ENCODE measurements around the gene TMPRSS3.

Gene TMPRSS3

DNA sequence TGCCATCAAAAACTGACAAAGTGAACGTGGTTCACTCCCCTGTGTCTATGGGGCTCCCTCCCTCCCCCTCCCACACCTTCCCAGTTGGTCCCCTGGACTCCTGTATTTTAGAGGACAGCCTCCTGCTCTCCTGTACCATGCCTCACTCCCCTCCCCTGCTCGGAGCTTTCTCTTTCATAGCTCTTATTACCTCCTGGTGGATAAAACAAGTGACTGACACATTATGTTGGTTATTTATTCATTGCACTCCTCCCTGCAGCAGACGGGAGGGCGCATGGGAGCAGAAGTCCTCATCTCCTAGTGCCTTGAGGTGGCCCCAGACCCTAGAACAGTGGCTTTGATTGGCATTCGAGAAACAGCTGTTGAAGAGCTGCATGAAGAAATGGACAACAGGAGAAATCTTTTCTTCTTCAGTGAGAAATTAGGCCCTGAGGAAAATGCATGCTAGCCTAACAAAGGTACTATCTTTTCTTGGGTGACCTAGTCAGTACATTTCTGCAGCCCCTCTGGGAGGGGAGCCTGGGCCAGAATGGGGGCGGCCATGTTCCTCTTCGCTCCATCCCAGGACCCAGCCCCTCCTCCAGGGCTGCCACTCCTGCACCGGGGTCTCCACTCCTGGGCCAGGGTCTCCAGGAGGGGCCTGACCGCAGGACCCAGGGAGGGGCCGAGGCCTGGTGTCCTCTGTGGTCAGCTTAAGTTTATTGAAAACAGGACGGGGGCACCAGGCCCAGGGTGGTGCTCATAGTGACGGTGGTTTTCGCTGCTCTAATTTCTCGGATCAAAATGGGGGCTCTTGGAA lies 28.3 kb downstream of the TMPRSS3 start:
- DNase-seq: no peak

DNA sequence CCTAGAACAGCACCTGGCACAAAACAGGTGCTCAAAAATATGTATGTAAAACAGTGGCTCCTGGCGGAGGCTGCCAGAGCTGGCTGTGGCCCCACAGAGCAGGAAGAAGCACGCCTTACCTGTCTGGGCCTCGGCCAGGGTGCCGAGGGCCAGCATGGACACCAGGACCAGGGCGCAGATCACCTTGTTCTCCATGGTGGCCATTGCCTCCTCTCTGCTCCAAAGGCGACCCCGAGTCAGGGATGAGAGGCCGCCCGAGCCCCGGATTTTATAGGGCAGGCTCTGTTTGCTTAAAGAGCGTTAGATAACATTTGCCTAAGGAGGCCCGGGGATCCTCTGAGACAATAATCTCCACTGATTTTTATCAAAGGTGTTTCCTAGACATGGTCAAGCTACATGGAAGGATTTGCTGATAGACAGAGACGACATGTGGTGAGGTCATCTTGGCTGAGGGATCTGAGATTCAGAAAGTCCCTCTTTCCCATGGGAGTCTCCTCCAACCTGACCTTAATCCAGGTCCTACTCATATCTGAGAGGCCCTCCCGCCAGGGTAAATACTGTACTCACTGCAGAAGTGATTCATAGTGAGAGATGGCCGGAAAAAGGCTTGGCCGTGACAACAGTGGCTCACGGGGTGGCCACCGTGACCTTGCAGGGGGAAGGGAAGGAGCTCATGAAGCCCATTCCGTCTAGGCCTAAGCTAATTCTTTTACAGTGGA lies 29.4 kb downstream of the TMPRSS3 start, which contains the start of gene TFF1:
TSS of gene TFF1 (minus strand) at position 244 of the 719 bp plus-strand sequence. CDS start at position 204, 40 bp downstream.
- DNase-seq: peak; percentile 9

DNA sequence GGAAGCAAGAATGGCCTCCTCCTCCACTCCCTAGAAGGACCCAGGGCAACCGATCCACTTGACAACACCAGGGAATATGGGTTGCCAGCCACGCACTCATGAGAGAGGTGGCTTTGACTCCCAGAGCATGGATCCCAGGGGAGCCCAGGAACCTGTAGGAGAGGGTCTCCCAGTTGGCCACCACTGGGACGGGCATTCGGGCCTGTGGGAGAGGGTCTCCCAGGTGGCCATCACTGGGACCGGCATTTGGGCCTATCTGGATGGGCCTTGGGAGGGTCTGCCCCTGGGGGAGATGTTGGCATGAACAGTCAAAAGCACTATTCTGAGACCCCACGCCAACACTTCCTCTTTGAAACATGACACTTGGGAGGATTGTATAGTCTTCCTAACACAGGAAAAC lies 30.1 kb downstream of the TMPRSS3 start:
- DNase-seq: no peak

DNA sequence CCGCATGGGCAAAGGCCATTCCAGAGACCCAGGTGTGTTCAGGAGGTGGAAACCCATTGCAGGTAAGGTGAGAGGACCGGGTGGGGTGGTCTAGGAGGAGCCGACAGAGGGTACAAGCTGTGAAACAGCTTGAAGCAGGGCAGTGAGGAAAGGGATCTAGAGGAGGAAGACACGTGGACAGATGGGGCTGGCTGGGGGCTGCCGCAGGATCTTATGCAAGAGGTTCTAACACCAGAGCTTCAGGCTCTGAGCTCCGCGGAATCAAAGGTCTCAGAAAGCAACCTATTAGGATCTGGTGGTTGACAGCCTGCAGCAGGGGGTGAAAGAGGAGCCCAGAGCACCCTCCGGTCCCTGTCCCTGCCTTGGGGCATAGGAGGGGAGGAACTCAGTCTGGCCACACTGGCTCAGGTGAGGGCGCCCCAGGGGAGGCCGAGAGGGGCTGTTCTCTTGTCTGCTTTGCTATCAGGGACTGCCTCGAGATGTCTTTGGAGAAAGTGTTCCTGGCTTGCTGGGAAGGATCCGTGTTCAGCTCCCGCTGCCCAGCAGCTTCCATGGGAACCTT lies 31.5 kb downstream of the TMPRSS3 start:
- DNase-seq: no peak

DNA sequence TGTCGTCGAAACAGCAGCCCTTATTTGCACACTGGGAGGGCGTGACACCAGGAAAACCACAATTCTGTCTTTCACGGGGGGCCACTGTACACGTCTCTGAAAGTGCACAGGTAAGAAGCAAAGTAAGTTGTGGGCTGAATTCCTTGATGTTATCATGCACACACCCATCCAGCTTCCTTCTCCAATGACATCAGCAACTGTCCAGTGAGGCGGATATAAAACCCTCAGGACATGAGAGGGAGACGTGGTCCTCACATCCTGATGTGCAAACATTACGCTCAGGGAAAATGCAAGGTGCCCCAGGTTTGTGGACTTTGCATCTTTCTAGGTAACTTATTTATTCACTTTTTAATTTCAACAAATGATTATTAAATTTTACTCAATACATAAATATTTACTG lies 32.5 kb downstream of the TMPRSS3 start:
- no peak for DNase-seq

DNA sequence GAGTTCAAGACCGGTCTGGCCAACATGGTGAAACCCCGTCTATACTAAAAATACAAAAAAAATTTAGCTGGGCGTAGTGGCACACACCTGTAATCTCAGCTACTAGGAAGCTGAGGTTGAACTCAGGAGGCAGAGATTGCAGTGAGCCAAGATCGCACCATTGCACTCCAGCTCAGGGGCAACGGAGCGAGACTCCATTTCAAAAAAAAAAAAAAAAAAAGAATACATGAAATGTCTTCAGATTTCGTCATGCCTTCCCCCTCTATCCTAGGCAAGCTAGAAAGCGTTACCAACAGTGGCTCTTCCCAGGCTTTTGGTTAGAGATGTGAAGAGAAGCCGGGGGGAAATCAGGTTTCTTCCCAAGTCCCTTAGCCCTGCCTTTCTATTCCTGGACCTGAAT lies 33.2 kb downstream of the TMPRSS3 start:
- DNase-seq: no peak

DNA sequence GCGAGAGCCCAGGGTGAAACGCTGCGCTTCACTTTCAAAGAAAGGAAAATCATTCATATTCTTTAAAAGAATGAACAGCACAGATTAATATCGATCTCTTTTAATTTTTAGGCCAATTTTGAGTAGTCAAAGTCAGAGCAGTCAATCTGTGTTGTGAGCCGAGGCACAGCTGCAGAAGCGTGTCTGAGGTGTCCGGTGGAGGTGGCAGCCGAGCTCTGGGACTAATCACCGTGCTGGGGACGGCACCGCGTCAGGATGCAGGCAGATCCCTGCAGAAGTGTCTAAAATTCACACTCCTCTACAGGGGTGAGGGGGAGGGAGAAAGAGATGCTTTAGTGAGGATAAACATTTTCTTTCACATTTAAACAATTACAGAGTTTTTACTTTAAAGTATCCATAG lies 33.7 kb downstream of the TMPRSS3 start:
- no peak for DNase-seq

DNA sequence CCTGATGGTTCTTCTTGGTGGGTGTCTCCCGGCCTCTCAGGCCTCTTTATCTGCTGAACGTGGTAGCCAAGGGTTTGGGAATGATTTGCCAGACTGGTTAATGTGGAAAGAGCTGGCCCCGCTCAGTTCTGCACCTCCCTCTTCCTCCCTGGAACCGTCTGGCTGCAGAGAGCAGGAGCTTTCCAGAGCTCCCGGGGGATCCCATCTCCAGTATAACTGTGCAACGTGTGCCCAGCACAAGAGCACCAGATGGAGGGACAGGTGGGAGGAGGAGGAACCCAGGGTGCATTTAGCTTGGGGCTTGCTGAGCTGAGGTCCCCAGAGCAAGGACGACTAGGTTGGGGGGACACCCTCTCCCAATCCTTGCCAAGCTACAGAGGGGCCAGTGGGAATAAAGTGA lies 34.6 kb downstream of the TMPRSS3 start:
- DNase-seq: no peak

DNA sequence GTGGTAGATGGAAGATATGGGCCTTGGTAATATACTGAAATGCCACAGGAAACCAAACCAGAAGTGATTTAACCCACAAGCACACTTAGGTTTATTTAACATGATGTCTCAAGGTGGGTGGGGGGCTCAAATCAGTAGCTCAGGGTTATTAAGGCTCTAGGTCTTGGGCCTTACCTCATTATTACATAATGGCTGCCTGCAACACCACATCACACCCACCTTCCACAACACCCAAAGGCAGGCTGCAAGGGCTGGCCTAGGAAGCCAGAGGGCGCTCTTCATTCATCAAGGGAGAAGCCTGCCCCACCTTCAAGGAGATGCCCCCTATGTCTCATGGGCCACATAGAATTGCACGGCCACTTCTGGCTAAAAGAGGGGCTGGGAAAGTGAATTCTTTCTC lies 35.5 kb downstream of the TMPRSS3 start:
- no peak for DNase-seq

DNA sequence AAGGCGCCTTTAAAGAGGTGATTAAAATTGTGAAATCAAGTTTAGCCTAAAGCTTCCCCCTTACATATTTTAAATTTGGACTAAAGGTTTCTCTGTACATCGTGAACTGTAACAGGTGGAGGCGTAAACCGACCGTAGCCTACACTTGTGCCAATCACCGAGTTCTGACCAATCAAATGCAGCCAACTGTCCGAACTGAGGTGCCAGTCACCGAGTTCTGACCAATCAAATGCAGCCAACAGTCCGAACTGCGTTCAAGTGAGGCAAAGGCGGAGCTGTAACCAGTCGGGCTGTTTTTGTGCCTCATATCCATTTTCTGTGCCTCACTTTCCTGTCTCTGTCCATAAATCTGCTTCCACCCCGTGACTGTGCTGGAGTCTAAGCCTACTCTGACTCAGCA lies 36.9 kb downstream of the TMPRSS3 start:
- no peak for DNase-seq

DNA sequence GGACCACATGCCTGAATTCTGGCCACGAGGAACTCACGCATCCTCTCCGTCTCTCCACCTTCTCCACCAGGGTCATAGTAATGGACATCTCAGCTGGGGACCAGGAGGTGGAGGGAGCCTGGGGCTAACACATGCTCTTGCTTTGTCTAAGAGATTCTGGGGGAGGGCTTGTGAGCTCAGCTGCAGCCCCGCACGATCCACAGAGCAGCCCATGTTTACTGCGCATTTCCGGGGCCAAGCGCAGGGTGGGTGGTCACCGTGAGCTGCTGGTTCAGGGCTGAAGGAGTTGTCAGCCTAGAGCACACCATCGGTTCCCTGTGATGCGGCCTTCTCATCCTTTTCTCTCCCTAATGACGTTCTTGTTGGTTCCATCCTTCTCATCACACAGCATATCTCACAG lies 37.6 kb downstream of the TMPRSS3 start:
- peak; percentile 77 for DNase-seq

DNA sequence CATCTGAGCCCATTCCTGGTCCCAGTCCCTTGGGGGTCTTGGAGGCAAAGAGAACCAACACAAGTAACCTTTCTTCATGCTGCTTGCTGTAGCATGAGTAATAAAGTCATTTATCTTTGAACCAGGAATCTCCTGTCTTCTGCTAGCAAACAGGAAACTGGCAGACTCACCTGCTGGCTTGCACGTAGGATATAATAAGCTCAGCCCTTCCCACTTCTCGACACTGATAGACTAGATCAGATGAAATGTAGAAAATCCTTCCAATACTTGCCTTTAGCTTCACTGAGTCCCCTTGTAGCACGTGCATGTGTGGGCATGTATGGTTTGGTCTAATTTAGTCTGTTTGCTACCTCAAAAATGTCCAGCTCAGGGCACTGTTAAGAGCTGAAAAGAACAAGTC lies 38.5 kb downstream of the TMPRSS3 start:
- DNase-seq: peak; percentile 41

DNA sequence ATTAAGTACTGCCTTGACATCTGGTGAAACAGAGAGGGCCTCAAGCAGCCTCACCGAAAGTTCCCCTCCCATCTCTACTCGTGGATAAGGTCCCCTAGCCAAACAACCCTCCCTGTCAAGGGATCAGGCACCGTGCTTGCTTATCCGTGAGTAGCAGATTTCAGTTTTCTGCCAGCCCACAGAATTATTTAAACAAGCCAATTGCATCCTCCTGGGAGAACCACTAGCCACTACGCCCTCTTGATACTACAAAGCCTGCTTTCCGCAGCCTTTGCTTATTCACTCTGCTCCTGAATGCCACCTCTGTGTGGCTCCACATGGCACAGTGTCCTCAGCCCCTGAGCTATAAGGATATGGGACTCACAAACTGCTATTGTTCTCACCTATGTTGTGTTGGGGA lies 39.2 kb downstream of the TMPRSS3 start:
- peak; percentile 14 for DNase-seq

DNA sequence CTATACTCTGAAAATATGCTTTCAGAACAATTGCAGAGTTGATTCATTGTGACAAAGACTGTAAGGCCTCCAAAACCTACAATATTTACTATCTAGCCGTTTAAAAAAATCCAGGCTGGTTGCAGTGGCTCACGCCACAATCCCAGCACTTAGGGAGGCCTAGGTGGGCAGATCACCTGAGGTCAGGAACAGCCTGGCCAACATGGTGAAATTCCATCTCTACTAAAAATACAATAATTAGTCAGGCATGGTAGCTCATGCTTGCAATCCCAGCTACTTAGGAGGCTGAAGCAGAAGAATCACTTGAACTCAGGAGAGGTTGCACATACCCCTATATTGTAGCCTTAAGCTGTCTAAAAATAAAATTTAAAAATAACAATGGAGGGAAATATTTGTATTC lies 39.8 kb downstream of the TMPRSS3 start:
- DNase-seq: no peak

DNA sequence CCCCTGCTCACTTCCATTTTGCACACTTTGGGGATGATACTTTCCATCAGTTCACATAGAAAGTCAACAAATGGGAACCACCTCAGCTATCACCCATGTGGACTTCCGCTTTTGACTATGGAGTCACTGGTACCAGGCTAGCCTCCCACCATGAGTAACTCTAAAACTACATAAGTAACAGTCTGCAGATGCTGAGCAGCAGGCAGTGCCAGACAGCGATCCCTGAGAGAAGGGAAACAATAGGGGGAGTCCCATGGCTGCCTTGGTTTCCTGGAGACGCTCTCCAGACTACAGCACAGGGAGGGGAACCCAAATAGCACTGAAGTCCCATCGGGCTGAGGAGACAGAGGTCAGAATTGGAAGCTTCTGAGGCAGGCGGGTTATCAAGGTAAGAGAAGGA lies 42.2 kb downstream of the TMPRSS3 start:
- DNase-seq: no peak

DNA sequence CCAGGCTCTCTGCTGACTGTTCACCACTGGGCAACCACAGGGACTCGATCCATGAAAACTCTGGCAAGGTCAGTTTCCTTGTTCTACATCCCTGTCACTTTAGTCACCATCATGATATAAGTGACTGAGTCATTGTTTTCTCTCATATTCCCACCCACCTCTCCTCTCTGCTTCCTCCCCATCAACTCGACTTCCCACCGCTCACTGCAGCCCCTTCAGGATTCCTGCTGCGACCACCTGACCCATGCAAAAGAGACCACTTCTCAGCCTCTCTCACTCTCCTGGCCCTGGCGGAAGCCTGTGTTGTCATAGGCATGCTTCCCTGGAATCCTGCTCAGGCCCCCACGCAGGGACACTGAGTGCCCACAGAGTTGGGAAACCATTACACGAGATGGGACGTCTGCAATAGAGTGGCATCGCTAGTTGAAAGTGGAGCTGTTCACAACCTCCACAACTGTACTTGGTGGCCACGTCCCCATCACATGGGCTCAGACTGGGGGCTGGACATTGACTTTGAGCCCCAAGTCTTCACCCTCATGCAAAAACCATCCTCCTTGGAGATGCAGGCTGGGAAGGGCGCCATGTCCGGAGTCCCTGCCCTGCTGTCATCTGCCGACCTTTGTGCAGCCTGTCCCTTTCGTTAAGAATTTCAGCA lies 43.3 kb downstream of the TMPRSS3 start:
- DNase-seq: no peak

DNA sequence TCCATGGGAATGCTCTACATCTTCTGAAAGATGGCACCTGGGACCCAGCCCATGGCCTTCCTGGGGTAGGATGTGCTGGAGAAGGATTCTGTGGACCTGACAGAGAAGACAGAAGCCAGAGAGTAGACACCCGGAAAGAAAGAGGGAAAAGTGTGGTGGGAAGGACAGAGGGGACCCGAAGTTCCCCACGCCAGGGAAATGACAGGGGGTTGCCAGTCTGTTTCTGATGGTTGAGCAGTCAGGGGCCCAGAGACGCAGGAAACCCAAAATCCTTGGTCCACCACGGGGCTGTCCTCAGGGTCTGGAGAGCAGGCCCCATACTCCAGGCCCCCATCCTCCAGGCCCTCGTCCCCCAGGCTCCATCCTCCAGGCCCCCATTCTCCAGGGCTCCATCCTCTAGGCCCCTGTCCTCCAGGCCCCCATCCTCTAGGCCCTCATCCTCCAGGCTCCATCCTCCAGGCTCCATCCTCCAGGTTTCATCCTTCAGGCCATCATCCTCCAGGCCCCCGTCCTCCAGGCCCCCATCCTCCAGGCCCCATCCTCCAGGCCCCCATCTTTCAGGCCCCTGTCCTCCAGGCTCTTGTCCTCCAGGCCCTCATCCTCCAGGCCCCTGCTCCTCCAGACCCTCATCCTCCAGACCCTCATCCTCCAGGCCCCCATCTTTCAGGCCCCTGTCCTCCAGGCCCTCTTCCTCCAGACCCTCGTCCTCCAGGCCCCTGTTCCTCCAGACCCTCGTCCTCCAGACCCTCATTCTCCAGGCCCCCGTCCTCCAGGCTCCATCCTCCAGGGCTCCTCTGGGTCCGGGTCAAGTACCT lies 44.0 kb downstream of the TMPRSS3 start:
- no peak for DNase-seq

DNA sequence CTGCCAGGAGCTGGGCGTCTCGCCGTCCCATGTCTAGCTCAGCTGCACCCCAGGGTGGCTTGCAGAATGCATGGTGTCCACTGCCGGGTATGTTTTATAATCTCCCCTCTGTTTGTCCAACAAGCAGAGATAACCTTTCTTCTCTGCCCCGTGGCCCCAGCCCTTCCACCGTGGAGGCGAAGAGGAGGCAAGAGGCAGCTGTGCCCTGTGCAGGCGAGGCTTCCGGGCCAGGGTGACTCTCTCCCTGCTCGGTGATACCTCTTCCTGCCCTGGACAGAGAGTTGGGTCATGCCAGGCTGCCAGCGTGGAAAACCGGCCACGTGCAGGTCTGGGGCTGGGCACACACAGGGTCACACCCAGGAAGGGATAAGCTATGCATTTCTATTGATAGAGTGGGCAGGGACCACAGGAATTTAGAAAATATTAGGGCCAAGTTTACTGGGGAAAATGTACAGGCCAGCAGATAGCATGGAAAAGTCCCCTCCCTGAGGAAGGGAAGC lies 44.9 kb downstream of the TMPRSS3 start, which contains the start of gene TFF2:
TSS of gene TFF2 (minus strand) at position 68 of the 500 bp plus-strand sequence. CDS start at position 31, 37 bp downstream.
- peak; percentile 30 for DNase-seq

DNA sequence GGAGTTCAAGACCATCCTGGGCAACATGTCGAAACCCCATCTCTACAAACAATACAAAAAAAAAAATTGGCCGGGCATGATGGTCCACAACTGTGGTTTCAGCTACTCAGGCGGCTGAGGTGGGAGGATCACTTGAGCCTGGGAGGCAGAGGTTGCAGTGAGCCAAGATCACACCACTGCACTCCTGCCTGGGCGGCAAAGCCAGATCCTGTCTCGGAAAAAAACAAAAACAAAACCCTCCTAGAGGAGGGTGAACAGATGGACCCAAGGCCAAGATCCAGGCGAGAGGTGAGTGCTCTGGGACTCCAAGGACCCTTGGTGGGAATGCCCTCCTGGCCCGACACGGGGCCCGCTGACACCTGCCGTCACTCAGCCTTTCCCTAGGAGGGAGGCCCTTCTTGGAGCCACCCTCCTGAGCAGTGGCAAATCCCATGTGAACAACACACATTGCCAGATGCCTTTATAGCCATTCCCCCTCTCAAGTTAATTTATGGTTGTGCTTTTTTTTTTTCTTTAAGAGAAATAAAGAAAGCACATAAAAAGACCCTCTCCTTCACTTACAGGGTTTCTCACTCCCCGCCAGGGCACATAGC lies 45.4 kb downstream of the TMPRSS3 start:
- no peak for DNase-seq

DNA sequence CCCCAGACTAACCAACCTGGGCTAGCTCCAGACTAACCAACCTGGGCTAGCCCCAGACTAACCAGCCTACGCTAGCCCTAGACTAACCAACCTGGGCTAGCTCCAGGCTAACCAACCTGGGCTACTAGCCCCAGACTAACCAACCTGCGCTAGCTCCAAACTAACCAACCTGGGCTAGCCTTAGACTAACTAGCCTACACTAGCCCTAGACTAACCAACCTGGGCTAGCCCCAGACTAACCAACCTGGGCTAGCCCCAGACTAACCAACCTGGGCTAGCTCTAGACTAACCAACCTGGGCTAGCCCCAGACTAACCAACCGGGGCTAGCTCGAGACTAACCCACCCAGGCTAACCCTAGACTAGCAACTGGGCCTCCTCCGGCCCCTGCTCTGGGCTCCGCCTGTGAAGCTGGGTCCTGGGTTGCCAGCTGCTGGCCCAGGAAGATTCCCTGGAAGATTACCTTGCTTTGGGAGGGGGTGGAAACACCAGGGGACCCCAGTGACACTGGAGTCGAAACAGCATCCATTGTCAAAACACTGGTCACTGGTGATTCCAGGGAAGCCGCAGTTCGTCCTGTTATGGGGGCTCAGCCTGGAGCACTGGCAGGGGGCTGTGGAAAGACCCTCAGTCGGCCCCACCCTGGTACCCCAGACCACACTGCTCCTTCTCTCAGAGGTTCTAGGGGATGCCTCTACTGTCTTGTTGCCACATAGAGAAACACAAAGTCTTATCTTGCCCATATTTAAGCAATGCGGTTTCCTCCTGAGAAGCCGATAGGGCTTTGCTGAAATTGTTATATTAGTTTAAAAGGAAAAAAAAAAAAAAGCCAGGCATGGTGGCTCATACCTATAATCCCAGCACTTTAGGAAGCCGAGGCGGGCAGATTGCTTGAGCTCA lies 46.2 kb downstream of the TMPRSS3 start:
- DNase-seq: no peak

DNA sequence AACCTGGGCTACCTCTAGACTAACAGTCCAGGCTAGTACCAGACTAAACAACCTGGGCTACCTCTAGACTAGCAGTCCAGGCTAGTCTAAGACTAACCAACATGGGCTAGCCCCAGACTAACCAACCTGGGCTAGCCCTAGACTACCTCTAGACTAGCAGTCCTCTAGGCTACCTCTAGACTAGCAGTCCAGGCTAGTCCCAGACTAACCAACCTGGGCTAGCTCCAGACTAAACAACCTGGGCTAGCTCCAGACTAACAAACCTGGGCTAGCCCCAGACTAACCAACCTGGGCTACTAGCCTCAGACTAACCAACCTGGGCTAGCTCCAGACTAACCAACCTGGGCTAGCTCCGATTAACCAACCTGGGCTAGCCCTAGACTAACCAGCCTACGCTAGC lies 47.1 kb downstream of the TMPRSS3 start:
- DNase-seq: no peak
